ENCODE results near the gene ZSCAN2. TPM values are rescaled to one million over a fixed set of nuclear protein-coding genes. Genes with fewer than 3 reads are reported as not detected.

ZSCAN2 gene
- total and polyA plus RNA-seq, 2 of the 8 experiments (the other 6 are each of a cell fraction or from before 2014, with no cell fraction given): 23.6 to 52.4 TPM

GRCh38 chr15:84645496-84645895 is 44.7 kb downstream of the ZSCAN2 start:
- Histone ChIP-seq H3K23me2 (ENCODE audit: low read depth, low read length) (no peaks in the 10 kb centered on the region), H3K9ac (replicated peaks in 1 of 4; ENCODE audit: extremely low read depth in 1 of 4, low read depth in 3 of 4, low read length in 3 of 4) (no peak overlapping the region), H4K91ac (replicated peaks; ENCODE audit: insufficient read length, low read length) (no peak overlapping the region), H2BK120ac (replicated peaks; ENCODE audit: low read depth, low read length) (no peak overlapping the region), H2BK20ac (ENCODE audit: low read length) (no peak overlapping the region), H3K4me3 (ENCODE audit: extremely low read depth in 1 of 4, insufficient read depth in 2 of 4, low read depth in 3 of 4, low read length in 4 of 4) (no peak overlapping the region), H3K9me3 (ENCODE audit: insufficient read depth in 2 of 2, low read depth in 1 of 2, low read length in 1 of 2) (no peaks in the 10 kb centered on the region), H3K14ac (ENCODE audit: insufficient read length) (no peak overlapping the region), H3K27me3 (replicated peaks in 1 of 4; ENCODE audit: control insufficient read depth in 3 of 4, extremely low read depth in 1 of 4, insufficient read depth in 3 of 4, low read length in 3 of 4) (no peaks in the 10 kb centered on the region), H3K36me3 (ENCODE audit: control insufficient read depth in 2 of 4, insufficient read depth in 4 of 4, low read length in 3 of 4) (peaks cover 31 to 70% (median 63%) of the 10 kb centered on the region in 4 experiments), H3K4me1 (replicated peaks in 1 of 4; ENCODE audit: control insufficient read depth in 3 of 4, insufficient read depth in 4 of 4, low read length in 3 of 4) (no peaks in the 10 kb centered on the region), H4K8ac (ENCODE audit: extremely low read depth, insufficient read depth, low read length) (no peak overlapping the region), H3K4me2 (ENCODE audit: insufficient read depth in 1 of 2, low read depth in 2 of 2, low read length in 2 of 2) (no peak overlapping the region), H4K20me1 (replicated peaks in 1 of 2; ENCODE audit: control insufficient read depth in 1 of 2, insufficient read depth in 2 of 2, low read length in 2 of 2) (peaks cover 4 to 7% of the 10 kb centered on the region in 2 experiments), H3K79me1 (ENCODE audit: low read depth, low read length) (no peaks in the 10 kb centered on the region; the same call in 1 of the 2 replicates), H3K4ac (replicated peaks; ENCODE audit: insufficient read length, low read depth, low read length) (no peak overlapping the region), H2AFZ (ENCODE audit: low read length) (no peak overlapping the region), H2BK5ac (ENCODE audit: low read depth, low read length) (no peak overlapping the region), H2BK12ac (ENCODE audit: low read depth, low read length) (no peak overlapping the region), H3K23ac (ENCODE audit: insufficient read length) (no peak overlapping the region), H3K27ac (ENCODE audit: low read depth, low read length) (no peak overlapping the region), H4K5ac (ENCODE audit: insufficient read length, low read depth, low read length) (no peak overlapping the region), H3K56ac (replicated peaks; ENCODE audit: insufficient read length, low read depth, low read length) (no peak overlapping the region), H3K79me2 (ENCODE audit: control insufficient read depth in 1 of 2, insufficient read depth in 2 of 2, low read length in 2 of 2) (no peaks in the 10 kb centered on the region), H2AK5ac (ENCODE audit: low read depth, low read length) (no peak overlapping the region), H3K18ac (ENCODE audit: extremely low read depth, low read length) (no peak overlapping the region), H2BK15ac (ENCODE audit: low read length) (no peak overlapping the region)
- FAIRE-seq (no peak), DNase-seq (ENCODE audit: low read depth in 1 of 2, low spot score in 2 of 2) (no peak)
- 98% methylated on average over 10 of the region's 10 CpGs; no CpG with 5 or more reads in 1 of the 2 experiments for WGBS, 2 experiments (ENCODE audit: extremely low coverage in 1 of 2, insufficient coverage in 1 of 2, insufficient read length in 1 of 2, insufficient replicate concordance in 2 of 2, low coverage in 1 of 2, low lambda C conversion rate in 2 of 2, missing lambda C conversion rate in 1 of 2)
- ChIA-PET CTCF (ENCODE audit: partially characterized antibody) (interaction anchor here (0.7 to 1.2 kb wide), 2 partner anchors 58 to 283 kb away, joined by 3 read pairs; no protein-coding TSS in a partner anchor), POLR2A (ENCODE audit: partially characterized antibody) (interaction anchor here (0.6 to 4.6 kb wide), 7 partner anchors 8 to 228 kb away, joined by 3 to 38 read pairs (median 4); partner anchors contain the start of genes WDR73 and ZSCAN2)
- TF ChIP-seq CHD2 (IDR thresholded peaks at IDR 0.05; ENCODE audit: low read length) (no peak), CREB1 (IDR thresholded peaks at IDR 0.05) (no peak), CTCF (IDR thresholded peaks at IDR 0.05; ENCODE audit: control extremely low read depth in 1 of 3, insufficient read depth in 1 of 3, low read depth in 1 of 3, low read length in 3 of 3) (no peak), JUN (IDR thresholded peaks at IDR 0.05; ENCODE audit: low read depth, low read length) (no peak), CBX5 (IDR thresholded peaks at IDR 0.05; ENCODE audit: low read depth, low read length) (no peak), POLR2A (IDR thresholded peaks at IDR 0.05; ENCODE audit: control extremely low read depth in 1 of 2, low read depth in 2 of 2, low read length in 2 of 2) (no peak), CBX8 (IDR thresholded peaks at IDR 0.05; ENCODE audit: borderline replicate concordance, low read depth, low read length) (no peak), EP300 (IDR thresholded peaks at IDR 0.05; ENCODE audit: borderline replicate concordance in 1 of 2, low read depth in 2 of 2, low read length in 2 of 2) (no peak)

Measured in H1 (cell line).